Upper lobe of left lung (tissue), 6 donors: ENCODE data around the gene NT5C2. TPM values are rescaled to one million over a fixed set of nuclear protein-coding genes. Genes with fewer than 3 reads are reported as not detected.

Experiments used
- ATAC-seq, 2 donors: fragments of 200-7000 bp; cut with Tn5 transposase; one replicate each; pipeline ENCODE4 v1.9.1; 2022; ENCODE audit warnings: mild to moderate bottlenecking in 2 of 2, moderate library complexity in 2 of 2; ENCODE audit not compliant: low FRiP score in 2 of 2
- DNase-seq, 2 donors: peaks; one replicate each; pipeline ENCODE4 v3.0.0-alpha.2; 2019 to 2020
- H3K27ac ChIP-seq, 4 donors: fragments of 200-600 bp; sonication (generic); one replicate each; pipeline ENCODE4 v1.5.1; 2016 to 2019
- H3K27me3 ChIP-seq, 4 donors: fragments of 200-600 bp; sonication (generic); one replicate each; pipeline ENCODE4 v1.5.1; 2017 to 2019
- H3K36me3 ChIP-seq, 4 donors: fragments of 200-600 bp; sonication (generic); one replicate each; pipeline ENCODE4 v1.5.1; 2016 to 2019
- H3K4me1 ChIP-seq, 4 donors: fragments of 200-600 bp; sonication (generic); one replicate each; pipeline ENCODE4 v1.5.1; 2018 to 2019
- H3K4me3 ChIP-seq, 4 donors: fragments of 200-600 bp; sonication (generic); one replicate each; pipeline ENCODE4 v1.5.1; 2017 to 2019; ENCODE audit warnings: mild to moderate bottlenecking in 2 of 4, moderate library complexity in 1 of 4
- H3K9me3 ChIP-seq, 4 donors: fragments of 200-600 bp; sonication (generic); one replicate each; pipeline ENCODE4 v1.5.1; 2018 to 2019
- EP300 ChIP-seq, 4 donors: sonication (generic); formaldehyde crosslinking; IDR thresholded peaks; one replicate each; pipeline ENCODE4 v1.5.1; 2017; ENCODE audit warnings: antibody characterized with exemption in 4 of 4, control low read depth in 2 of 4
- POLR2A ChIP-seq, 4 donors: fragments of 450-650 bp; IDR thresholded peaks; one replicate each; pipeline ENCODE4 v1.5.1; 2016 to 2017; ENCODE audit warnings: antibody characterized with exemption in 4 of 4, mild to moderate bottlenecking in 2 of 4
- POLR2AphosphoS5 ChIP-seq, 2 donors: sonication (generic); formaldehyde crosslinking; IDR thresholded peaks; one replicate each; pipeline ENCODE4 v1.5.1; 2017; ENCODE audit warnings: antibody characterized with exemption in 2 of 2
- WGBS, 2 donors: methylation state at CpG; one replicate each; pipeline ENCODE4 v1.1.5; 2017 to 2018; 5-methylcytosine and 5-hydroxymethylcytosine counted together
- total RNA-seq, 6 donors: library from RNA; depleted of rRNA in 4 of 6; stranded (reverse); fragments of >200 nt in 4 of 6; gene quantifications; one replicate each; pipeline versions ENCODE4 v1.1.0 to v1.2.1, GENCODE V29; 2016 to 2021
- TF ChIP-seq, protein P1 (sequence below), 6 experiments: fragments of 450-650 bp in 4 of 6; fragments of 200-600 bp in 2 of 6; sonication (generic) in 2 of 6; IDR thresholded peaks; one replicate each; pipeline ENCODE4 v1.5.1; 2016 to 2019; ENCODE audit warnings: antibody characterized with exemption in 6 of 6
- donor health status: DM: no; HTN: no; CAD: no; lungs with moderate emphysema.
- donor health status: DM: no; HTN: yes; CAD: no; lungs with severe emphysema.

Gene NT5C2
- total RNA-seq, 6 donors from 2014 or later: 47.4 to 122 (median 85.1) TPM

DNA sequence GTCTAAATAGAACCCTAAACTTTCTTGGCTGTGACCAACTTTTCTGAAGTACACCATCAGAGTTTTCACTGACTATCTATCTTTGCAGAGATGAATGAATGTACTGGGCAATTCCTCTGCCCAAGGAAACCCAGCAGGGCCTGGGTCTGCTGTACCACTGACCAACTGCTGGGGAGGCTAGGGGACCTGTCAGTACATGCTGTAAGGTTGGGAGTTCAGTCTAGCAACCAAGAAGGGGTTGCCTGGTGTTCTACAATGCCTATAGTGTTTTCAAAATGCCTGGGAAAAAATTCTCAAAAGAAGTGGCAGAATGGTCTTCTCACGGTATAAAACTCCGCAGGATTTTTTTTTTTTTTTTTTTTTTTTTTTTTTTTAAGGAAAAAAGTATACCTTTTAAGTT lies 106.3 kb downstream of the NT5C2 start:
- no peaks in the 10 kb centered on the region for H3K9me3 ChIP-seq
- no peaks in the 10 kb centered on the region for H3K27me3 ChIP-seq
- H3K4me1 ChIP-seq: no peaks in the 10 kb centered on the region
- no peak for ATAC-seq
- H3K27ac ChIP-seq: no peak overlapping the region
- DNase-seq: no peak
- peaks cover 39 to 86% (median 56%) of the 10 kb centered on the region in 4 donors for H3K36me3 ChIP-seq
- H3K4me3 ChIP-seq: no peak overlapping the region
- TF ChIP-seq EP300 (IDR thresholded peaks at IDR 0.05) (no peak), POLR2AphosphoS5 (IDR thresholded peaks at IDR 0.05) (no peak), POLR2A (IDR thresholded peaks at IDR 0.05) (no peak)
- TF ChIP-seq, protein P1, sequence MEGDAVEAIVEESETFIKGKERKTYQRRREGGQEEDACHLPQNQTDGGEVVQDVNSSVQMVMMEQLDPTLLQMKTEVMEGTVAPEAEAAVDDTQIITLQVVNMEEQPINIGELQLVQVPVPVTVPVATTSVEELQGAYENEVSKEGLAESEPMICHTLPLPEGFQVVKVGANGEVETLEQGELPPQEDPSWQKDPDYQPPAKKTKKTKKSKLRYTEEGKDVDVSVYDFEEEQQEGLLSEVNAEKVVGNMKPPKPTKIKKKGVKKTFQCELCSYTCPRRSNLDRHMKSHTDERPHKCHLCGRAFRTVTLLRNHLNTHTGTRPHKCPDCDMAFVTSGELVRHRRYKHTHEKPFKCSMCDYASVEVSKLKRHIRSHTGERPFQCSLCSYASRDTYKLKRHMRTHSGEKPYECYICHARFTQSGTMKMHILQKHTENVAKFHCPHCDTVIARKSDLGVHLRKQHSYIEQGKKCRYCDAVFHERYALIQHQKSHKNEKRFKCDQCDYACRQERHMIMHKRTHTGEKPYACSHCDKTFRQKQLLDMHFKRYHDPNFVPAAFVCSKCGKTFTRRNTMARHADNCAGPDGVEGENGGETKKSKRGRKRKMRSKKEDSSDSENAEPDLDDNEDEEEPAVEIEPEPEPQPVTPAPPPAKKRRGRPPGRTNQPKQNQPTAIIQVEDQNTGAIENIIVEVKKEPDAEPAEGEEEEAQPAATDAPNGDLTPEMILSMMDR (IDR thresholded peaks at IDR 0.05): no peak
- 91 to 94% methylated on average over 2 of the region's 2 CpGs for WGBS, 2 donors

GRCh38 chr10:103086261-103086660 lies 106.8 kb downstream of the NT5C2 start:
- H3K4me3 ChIP-seq: no peak overlapping the region
- WGBS, 2 donors: 78 to 90% methylated on average over 2 of the region's 2 CpGs
- H3K27me3 ChIP-seq: no peaks in the 10 kb centered on the region
- ATAC-seq (no peak), DNase-seq (no peak)
- H3K9me3 ChIP-seq: no peaks in the 10 kb centered on the region
- no peak for TF ChIP-seq EP300 (IDR thresholded peaks at IDR 0.05)
- no peaks in the 10 kb centered on the region for H3K4me1 ChIP-seq
- peaks cover 35 to 80% (median 51%) of the 10 kb centered on the region in 4 donors for H3K36me3 ChIP-seq
- no peak overlapping the region for H3K27ac ChIP-seq

GRCh38 chr10:103083977-103084320 lies 109.1 kb downstream of the NT5C2 start:
- ATAC-seq: no peak
- no peak for DNase-seq
- Histone ChIP-seq H3K4me1 (no peaks in the 10 kb centered on the region), H3K27ac (no peak overlapping the region), H3K9me3 (no peaks in the 10 kb centered on the region), H3K4me3 (no peak overlapping the region), H3K27me3 (no peaks in the 10 kb centered on the region), H3K36me3 (peaks cover 14 to 57% (median 28%) of the 10 kb centered on the region in 4 donors)
- WGBS, 2 donors: 90 to 92% methylated on average over 5 of the region's 5 CpGs
- TF ChIP-seq, protein P1 (IDR thresholded peaks at IDR 0.05): no peak
- TF ChIP-seq POLR2A (IDR thresholded peaks at IDR 0.05): no peak
- no peak for TF ChIP-seq EP300 (IDR thresholded peaks at IDR 0.05)
- no peak for TF ChIP-seq POLR2AphosphoS5 (IDR thresholded peaks at IDR 0.05)

DNA sequence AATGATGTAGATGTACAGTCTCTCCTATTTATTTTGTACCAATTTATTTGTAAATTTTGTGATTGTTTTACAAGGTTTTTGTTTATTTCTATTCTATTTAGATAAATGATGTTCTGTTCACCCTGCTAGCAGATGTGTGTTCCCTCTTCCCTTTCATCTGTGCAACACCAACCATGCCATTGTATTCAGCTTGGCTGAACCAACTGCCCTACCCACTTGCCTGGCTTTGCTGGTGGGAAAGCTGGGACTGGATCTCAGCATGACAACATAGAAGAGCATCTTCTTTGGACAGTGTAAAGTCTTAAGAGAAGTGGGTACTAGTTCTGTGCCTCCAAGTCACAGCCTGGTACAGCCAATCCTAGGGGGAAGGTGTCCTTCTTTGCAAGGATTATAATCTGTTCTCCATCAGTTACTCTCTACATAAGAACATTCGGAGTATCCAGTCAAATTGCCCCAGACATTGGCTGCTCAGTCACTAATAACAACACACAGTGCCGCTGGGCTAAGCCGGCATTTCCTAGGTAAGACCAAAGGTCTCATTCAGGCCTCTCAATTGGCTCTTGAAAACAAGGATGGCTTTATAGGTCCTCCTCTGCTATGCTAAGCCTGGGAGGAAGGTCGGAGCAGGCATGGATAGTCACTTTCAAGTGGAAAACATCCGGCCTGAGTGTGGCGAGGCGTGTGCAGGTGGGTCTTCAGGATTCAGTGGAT lies 109.7 kb downstream of the NT5C2 start:
- DNase-seq (no peak), ATAC-seq (no peak)
- H3K4me3 ChIP-seq: no peak overlapping the region
- no peaks in the 10 kb centered on the region for H3K9me3 ChIP-seq
- TF ChIP-seq POLR2AphosphoS5 (IDR thresholded peaks at IDR 0.05) (no peak), EP300 (IDR thresholded peaks at IDR 0.05) (no peak), POLR2A (IDR thresholded peaks at IDR 0.05) (no peak)
- TF ChIP-seq, protein P1 (IDR thresholded peaks at IDR 0.05): no peak
- H3K4me1 ChIP-seq: no peaks in the 10 kb centered on the region
- no peaks in the 10 kb centered on the region for H3K27me3 ChIP-seq
- no peak overlapping the region for H3K27ac ChIP-seq
- peaks cover 9 to 52% (median 23%) of the 10 kb centered on the region in 4 donors for H3K36me3 ChIP-seq
- WGBS, 2 donors: 93 to 94% methylated on average over 7 of the region's 7 CpGs

DNA sequence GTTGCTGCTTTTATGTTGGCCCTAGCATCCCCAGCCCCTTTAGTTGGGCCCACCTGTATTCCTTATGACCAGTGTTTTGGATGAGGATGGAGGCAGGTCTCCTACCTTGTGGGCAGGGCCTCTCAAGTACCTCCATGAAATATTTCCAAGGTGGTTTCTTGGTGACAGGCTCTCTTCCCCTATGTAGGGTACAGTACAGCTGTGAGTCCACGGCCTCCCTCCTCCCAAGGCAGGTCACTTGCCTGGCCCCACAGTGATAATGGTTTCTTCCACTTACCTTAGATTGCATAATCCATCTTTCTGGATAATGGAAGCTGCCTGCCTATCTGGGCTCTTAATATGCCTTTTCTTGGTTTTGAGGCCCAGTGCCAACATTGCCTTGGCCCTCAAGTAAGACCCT lies 110.4 kb downstream of the NT5C2 start:
- 88 to 95% methylated on average over 1 of the region's 1 CpG for WGBS, 2 donors
- no peak overlapping the region for H3K27ac ChIP-seq
- H3K4me1 ChIP-seq: no peaks in the 10 kb centered on the region
- no peaks in the 10 kb centered on the region for H3K27me3 ChIP-seq
- H3K4me3 ChIP-seq: no peak overlapping the region
- peaks cover 6 to 46% (median 22%) of the 10 kb centered on the region in 4 donors for H3K36me3 ChIP-seq
- ATAC-seq: no peak
- no peak for DNase-seq
- TF ChIP-seq, protein P1 (IDR thresholded peaks at IDR 0.05): no peak
- TF ChIP-seq EP300 (IDR thresholded peaks at IDR 0.05) (no peak), POLR2AphosphoS5 (IDR thresholded peaks at IDR 0.05) (no peak), POLR2A (IDR thresholded peaks at IDR 0.05) (no peak)
- H3K9me3 ChIP-seq: no peaks in the 10 kb centered on the region
